ENCODE data around the gene PDZRN4.

- TF ChIP-seq CTCF (conservative IDR thresholded peaks at IDR 0.05; ENCODE audit: low read depth, low read length) (no peak), EZH2 (IDR thresholded peaks at IDR 0.05; ENCODE audit: borderline replicate concordance, low read depth, low read length, poor library complexity, severe bottlenecking) (no peak)
These were observed 123.8 kb downstream of the PDZRN4 start for GRCh38 chr12:41311883-41312282.
